HG03457 (cell line): Measurements from ENCODE around the gene TMEM270.

Experiments used
- ATAC-seq: cut with Tn5 transposase; IDR thresholded peaks from one replicate; pipeline ENCODE4 v1.9.1; 2021; ENCODE audit warnings: moderate number of reproducible peaks; ENCODE audit not compliant: unreplicated experiment

The TMEM270 gene

DNA sequence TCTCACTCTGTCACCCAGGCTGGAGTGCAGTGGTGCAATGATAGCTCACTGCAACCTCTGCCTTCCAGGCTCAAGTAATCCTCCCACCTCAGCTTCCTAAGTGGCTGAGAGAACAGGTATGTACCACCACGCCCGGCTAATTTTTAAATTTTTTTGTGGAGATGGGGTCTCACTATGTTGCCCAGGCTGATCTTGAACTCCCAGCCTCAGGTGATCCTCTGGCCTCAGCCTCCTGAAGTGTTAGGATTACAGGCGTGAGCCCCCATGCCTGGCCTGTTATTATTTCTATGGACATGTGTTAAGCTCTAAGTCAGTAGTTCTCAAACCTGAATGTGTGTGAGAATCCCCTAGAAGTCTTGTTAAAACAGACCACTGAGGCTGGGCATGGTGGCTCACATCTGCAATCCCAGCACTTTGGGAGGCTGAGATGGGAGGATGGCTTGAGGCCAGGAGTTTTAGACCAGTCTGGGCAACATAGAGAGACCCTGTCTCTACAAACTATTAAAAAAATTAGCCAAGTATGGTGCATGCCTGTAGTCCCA, 24.5 kb downstream of the TMEM270 start:
- ATAC-seq = no peak

DNA sequence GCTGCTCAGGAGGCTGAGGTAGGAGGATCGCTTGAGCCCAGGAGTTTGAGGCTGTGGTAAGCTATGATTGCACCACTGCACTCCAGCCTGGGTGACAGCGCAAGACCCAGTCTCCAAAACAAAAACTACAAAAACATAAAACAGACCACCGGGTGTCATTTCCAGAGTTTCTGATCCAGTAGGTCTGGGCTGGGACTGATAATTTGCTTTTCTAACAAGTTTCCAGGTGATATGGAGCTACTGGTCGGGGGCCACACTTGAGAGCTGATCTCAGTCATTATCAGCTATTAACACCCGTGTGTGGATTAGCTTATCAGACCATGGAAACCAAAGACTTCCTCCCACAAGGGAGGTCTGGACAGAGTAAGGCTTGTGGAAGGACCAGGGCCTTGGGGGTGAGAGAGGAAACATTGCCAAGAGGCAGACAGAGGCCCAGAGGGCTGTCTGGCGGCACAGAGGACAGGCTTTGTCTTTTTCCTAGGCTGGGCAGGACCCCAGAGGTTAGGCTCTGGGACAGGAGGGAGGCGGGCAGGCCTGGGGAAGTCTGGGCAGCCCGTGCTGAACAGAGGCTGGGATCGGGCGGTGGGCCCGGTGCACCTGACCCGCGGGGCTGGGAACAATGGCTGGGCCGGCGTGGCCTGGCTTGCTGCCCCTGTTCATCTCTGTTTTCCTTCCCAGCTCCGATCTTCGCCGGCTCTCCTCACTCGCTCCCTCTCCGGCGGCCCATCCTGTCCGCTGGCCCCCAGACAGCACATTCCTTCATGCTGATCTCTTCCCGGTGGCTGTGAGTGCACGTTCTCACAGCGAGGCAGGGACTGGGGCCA, 25.2 kb downstream of the TMEM270 start:
- ATAC-seq = no peak

DNA sequence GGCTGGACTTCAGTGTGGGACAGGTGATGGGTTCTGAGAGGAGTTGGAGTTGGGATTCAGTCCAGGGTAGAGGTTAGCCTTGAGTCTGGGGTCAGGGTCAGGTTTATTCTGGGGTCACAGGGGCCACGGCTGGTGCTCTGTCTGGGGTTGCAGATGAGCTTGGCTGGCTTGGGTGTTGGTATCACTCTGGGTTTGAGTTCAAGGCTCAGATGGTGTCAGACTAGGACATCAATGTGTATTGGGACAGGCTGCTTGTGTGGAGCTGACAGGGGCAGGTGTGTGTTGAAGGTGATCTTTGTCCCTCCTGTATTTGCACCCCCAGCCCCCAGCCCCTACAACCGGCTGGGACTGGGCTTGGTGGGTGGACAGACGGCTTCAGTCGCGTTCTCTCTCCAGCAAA, 26.8 kb downstream of the TMEM270 start:
- ATAC-seq = no peak

DNA sequence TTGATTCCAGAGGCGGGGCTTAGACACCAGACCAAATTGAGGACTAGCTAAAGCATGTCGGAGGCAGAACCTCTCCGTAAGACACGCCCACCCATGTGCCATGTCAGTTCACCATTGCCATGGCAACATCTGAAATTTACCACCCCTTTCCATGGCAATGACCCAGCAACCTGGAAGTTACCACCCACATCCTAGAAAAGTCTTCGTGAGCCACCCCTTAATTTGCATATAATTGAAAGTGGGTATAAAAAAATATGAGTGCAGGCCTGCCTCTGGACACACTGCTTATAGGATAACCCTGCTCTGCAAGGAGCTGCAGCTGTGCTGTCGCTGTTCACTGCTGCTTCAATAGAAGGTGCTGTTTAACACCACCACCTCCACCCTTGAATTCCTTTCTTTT, 28.0 kb downstream of the TMEM270 start:
- no peak for ATAC-seq

DNA sequence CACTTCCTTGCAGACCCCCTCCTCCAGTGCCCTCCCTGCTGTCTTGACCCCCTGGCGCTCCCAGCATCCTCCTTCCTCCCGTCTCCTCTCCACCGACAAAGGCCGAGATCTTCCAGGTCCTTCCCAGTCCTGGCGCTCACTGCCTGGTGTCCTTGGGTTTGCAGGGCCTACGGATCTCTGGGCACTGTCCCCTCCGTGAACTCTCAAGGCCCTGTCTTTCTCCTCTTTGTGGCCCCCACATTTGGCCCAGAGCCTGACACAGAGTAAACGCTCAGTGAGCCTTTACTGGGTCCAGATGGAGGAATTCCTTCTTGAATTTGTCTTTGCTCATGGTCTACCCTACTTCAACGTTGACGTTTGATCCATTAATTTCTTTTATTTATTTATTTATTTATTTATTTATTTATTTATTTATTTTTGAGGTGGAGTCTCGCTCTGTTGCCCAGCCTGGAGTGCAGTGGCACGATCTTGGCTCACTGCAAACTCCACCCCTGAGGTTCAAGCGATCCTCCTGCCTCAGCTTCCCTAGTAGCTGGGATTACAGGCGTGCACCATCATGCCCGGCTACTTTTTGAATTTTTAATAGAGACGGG, 29.7 kb downstream of the TMEM270 start:
- no peak for ATAC-seq

DNA sequence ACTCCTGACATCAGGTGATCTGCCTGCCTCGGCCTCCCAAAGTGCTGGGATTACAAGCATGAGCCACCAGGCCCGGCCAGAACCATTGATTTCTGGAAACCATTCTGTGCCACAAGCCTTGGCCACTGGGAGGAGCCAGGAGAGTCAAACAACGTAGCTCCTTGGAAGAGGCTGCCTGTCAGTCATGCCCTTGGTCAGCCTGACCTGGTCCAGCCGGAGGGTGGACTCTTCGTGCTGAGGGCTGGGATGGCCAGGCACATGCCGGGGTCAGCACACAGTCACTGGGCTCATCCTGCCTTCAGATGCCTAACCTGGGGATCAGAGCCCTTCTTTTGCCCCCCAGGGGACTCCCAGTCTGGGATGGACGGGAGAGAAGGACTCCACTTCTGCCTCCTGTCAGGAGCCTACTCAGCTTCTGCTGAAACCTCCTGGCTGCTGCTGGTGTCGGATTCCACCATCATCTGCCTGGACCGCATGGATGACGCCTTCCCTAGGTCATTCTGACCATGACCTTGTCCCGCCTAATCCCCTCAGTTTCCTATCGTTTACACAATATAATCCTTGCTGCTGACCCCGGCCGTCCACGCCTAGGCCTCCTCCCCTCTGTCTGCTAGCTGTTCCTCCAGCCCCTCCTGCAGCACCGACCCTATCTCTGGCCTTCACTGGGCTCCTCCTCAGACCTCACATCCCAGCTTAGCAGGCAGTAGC, 30.4 kb downstream of the TMEM270 start:
- no peak for ATAC-seq

DNA sequence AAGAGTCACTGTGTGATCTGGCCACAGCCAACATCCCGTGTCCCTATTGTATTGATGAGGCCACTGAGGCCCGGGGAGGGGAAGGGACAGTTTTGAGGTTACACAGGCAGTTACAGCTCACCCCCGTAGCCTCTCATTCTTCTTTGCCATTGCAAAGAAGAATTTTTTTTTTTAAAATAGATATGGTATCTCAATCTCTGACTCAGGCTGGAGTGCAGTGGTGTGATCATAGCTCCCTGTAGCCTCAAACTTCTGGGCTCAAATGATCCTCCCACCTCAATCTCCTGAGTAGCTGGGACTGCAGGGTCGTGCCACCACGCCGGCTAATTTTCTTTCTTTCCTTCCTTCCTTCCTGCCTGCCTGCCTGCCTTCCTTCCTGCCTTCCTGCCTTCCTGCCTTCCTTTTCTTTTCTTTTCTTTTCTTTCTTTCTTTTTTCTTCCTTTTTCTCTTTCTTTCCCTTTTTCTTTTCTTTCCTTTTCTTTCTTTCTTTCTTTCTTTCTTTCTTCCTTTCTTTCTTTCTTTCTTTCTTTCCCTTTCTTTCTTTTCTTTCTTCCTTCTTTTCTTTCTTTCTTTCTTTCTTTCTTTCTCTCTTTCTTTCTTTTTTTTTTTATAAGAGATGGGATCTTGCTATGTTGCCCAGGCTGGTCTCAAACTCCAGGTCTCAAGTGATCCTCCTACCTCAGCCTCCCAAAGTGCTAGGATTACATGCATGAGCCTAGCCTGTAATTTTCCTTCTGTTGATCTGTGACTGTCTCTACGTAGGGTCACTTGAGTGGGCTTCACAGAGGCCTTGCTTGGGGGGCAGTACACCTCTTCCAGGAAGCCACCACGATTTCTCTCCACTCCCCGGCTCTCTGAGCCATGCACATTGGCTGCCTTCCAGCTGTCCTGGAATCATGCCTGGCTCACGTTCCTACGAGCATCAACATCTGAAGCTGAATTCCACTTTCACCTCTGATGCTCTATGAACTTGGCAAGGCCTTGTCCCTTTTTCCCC, 31.3 kb downstream of the TMEM270 start:
- ATAC-seq = no peak

DNA sequence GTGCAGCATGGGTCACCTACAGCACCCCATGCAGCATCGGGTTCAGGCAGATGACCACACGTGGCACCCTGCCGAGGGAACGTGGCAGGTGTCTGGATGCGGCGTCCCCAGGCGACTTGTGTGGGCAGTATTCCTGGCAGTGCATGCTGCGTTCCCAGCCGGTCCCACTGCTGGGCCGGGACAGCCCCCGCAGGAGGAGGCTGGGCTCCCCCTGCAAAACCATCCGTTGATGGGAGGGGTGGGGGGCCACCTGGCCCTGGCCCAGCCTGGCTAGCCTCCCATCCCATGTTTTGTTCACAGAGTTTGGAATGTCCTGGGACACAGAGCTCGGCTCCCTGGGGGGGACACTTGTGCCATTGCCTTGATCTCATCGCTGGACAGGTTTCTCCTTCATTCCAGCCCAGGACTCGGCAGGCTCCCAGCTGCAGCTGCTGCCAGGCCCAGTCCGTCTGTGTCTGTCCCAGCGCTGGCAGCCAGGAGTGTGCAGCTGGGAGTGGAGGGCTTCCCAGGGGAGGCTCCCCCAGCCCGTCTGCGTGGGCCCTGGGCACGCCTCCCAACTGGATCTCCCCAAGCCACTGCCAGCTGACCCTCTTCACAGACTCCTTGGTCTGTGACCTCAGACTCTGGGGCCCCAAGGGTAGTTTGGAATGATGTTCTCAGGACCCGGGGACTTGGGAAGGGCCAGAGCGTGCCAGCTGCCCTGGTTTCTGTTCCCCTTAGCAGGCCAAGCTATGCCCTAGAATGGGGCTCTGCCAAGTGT, 32.6 kb downstream of the TMEM270 start:
- ATAC-seq = no peak

DNA sequence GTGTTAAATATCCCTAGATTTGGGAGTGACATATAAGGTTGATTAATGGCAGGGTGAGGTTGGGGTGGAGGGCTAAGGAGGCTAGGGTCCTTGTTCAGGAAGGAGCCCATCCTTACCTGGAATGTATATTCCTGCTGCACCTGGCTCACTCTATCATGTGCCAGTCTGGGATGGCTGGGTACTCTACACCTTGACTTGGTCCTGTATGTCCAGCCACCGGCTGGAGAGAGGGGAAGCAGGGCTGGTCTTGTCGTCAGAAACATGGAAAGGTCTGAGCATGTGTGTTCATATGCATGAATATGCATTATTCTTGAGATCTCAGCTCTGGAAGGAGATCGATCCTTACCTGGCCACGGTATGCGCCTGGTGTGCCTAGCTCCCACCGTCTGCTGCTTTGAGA, 33.2 kb downstream of the TMEM270 start:
- no peak for ATAC-seq

DNA sequence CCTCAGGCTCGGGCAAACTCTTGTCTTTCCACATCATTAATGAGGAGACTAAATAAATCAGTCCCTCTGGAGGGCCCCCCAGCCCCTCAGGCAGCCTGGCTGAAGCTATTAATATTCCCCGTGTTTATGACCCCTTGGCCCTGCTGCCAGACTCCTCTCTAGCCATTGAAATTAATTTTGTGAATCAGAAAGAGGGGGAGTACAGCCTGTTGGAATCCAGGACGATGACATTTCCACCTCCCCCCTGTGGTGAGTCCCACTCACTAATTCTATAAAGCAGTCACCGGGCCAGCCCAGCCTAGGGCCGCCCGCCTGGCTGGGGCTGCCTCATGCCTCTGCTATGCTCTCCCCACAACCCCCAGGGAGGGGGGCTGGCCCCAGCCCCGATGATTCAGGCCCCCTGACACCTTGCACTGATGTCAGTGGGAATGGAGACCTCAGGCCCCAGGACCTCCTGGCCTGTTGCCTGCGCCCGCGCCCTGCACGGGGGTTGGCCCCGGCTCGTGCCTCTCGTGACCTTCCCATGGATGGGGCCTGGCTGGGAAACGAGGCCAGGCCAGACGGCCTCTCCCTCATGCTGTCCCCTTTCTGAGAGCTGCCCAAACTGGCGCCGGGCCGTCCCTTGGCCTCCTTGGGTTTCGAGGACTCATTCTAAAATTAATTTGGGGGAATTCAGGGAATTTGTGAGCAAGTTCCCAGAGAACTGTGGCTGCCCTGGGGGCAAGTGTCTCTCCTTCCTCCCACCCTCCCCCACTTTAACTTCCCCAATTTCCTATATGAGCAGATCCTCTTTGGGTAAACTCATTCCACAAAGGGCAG, 34.0 kb downstream of the TMEM270 start:
- no peak for ATAC-seq

DNA sequence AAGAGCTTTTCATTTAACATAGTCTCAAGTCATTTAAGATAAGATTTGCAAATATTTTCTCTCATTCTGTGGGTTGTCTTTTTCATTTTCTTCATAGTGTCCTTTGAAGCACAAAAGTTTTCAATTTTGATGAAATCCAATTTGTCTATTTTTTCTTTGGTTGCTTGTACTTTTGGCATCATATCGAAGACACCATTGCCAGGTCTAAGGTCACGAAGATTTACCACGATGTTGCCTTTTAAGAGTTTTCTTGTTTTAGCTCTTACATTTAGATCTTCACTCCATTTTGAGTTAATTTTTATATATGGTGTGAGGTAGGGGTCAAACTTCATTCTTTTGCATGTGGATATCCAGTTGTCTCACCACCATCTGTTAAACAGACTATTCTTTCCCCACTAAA, 34.7 kb downstream of the TMEM270 start:
- ATAC-seq = no peak

DNA sequence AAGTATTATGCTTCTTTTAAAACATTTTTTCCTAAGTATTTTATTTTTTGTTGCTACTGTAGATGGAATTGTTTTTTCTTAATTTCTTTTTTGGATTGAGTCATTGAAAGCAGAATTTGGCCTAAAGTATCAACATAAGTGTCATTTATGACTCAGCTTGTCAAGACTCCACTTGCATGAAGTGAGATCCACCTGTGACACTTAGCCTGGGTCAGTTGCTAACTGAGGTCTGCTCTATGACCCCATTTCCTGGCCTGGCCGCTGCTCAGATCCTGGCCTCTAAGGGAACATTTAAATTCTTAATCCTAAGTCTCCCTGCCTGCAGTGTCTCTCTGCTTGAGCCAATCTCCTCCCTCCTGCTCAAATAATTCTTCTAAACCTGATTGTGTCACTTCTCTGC, 35.5 kb downstream of the TMEM270 start:
- ATAC-seq = no peak

DNA sequence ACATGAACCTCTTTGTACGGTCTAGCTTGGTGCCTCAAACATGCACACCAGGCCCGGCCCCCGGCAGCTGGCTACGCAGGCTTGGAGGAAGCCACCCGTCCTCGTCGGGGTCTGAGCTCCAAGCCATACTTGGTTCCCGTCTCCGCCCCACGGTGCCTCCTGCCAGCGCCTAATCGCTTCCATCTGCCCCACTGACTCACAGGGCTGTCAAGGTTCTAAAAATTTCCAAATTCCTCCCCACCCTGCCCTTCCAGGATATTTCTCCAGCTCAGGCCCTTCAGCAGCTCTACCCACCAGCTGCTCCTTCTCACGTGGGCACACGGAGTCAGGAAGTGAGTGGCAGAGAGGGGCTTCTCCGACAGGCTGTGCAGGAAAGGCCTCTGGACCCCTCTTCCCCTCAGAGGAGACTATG, 38.8 kb downstream of the TMEM270 start:
- ATAC-seq = no peak

DNA sequence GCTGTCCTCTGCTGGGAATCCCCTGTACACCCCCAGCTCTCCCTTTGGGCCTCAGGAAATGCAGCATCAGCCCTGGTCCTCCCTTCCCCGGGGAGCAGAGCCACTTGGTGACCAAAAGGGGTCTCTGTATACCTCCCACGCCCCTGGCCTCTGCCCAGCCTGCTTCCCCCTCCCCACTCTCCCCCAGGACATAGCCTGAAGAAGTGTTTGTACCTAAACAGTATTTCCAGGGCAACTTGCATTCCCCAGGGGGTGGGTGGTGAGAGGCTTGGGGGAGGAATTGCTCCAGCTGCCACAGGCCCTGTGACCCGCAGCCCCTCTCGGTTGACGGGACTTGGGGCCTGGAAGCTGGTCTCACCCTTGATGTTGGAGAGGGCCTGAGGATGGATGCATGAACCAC, 39.3 kb downstream of the TMEM270 start:
- no peak for ATAC-seq

DNA sequence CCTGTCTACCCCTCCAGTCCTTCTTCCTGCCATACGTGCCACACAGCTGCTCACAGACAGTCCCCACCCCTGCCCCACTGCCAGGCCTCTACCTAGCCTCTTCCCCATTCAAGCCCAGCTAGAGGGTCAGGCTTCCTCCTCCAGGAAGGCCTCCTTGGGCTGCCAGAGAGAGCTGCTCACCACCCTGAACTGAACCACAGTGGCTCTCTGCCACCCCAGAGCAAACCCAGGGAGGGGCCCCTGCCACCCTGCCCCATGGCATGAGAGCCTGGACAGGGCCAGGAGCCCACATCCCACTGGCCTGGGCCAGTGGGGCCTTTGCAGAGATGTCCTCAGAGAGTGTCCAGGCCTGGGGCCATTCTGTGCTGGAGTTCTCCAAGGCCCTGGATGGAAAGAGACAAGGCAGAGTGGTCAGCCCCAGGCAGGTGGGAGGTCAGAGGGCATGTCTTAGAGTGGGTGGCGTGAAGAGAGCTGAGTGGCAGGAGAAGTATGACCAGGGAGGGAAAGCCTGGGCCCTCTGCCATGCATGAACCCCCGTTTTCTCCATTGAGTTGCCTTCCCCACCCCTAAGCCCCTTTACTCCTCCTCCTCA, 40.4 kb downstream of the TMEM270 start:
- ATAC-seq = no peak

DNA sequence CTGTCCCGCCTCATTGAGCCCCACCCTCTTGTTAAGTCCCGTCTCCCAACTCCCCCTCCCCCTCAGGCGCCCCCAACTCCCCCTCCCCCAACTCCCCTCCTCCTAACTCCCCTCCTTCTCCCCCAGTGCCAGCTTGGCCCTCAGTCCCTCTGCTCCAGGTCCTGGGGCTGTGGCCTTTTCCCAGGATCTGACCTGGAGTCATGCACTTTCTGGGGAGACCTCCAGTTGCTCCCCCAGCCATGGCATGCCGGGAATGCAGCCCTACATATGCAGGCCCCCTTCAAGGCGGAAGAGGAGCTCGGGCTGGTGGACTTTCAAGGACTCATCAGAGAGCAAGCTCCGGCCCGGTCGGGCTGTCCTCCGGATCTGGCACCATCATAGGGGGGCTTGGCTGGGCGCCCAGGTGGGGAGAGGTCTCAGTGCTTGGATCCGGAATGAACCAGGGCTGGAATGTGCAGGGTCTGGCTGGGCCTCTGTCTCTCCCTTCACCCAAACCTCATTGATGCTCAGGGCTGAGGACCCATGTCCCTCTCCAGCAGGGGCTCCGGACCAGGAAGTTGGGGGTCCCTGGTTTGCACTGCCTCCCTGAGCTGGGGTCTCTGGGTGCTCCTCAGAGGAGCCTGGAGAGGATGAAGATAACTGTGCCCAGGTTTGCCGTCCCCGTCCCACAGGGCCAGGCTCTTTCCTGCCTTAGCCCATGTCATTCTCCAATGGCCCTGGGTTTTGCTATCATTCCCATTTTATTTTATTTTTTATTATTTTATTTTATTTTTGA, 41.1 kb downstream of the TMEM270 start:
- no peak for ATAC-seq

DNA sequence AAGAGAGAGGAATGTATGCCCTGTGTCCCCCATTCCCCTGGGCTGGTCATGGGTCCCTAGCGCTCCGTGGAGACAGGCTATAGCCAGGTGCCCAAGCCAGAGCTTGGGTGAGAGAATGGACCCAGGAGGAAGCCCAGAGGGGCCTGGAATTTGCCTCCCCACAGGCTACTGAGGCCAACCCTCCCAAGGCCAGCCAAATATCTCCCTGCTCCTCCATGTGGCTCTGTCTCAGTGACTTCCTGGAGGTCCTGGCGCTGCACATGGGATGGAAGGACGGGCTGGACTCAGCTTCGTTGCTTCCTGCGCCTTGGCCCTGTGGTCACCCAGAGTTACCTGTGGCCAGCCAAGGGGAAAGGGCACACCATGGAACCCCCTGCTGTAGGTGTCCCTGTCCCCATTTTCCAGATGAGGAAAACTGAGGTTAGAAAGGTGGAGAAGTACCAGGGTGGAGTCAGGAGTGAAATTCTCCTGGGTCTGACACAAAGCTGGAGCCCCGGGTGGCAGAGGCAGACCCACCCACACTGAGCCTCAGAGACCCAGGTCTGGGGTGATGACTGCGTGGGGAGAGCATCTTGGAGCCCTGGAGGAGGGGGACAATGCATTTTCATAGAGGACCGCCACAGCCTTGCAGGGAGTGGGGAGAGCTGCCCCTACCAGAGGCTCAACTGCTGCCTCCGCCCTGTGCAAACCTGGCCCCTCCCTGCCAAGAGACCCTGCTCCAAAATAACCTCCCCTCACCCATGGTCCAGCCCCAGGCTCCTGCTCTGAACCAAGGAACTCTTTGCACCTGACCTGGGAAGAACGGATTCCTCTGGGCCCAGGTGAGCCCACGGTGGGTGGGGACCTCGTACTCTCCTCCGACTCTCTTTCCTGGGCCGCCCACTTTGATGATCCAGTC, 42.6 kb downstream of the TMEM270 start:
- ATAC-seq = no peak
